ENCODE results near the gene FOXP1. TPM values are rescaled to one million over a fixed set of nuclear protein-coding genes. Genes with fewer than 3 reads are reported as not detected.

Gene FOXP1
- total and polyA plus RNA-seq, 2 experiments from 2014 or later: 76.8 to 99.8 TPM

DNA sequence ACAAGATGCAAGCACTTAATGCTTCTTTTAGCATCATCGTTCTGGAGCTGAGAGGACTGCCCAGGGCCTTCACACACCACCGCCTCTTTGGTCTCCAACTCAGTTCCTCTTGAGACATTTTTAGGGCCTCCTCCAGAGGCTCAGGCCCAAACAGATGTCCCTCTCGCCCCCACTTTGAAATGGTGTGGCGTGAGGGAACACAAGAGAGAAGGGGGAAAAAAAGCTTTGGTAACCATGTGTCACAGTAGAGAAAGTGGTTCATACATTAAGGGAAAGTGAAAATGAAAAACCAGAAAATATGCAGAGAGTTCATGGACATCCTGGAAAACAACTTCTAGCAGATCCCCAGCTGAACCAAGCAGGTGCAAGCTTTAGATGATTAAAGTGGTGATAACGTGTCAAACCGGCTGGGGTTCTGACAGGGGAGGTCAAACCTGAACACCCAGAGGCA is 33.1 kb upstream of the FOXP1 start:
- Histone ChIP-seq H3K9me2 (replicated peaks; ENCODE audit: insufficient read depth) (no peaks in the 10 kb centered on the region), H3K9me3 (ENCODE audit: low read depth) (no peaks in the 10 kb centered on the region), H3K4me1 (ENCODE audit: insufficient read depth) (no peaks in the 10 kb centered on the region), H4K20me1 (ENCODE audit: insufficient read depth, poor library complexity, severe bottlenecking) (no peaks in the 10 kb centered on the region), H3K36me3 (replicated peaks; ENCODE audit: insufficient read depth, low read depth) (no peaks in the 10 kb centered on the region), H3K27me3 (peaks cover 4% of the 10 kb centered on the region), H3K4me3 (no peak overlapping the region), H3K27ac (no peak overlapping the region), H3K4me2 (no peak overlapping the region), H3K79me2 (no peaks in the 10 kb centered on the region), H2AFZ (no peak overlapping the region)
- 91% methylated on average over 6 of the region's 6 CpGs for WGBS (ENCODE audit: low lambda C conversion rate, missing lambda C conversion rate)
- DNase-seq (ENCODE audit: low spot score): no peak
- TF ChIP-seq EZH2phosphoT487 (IDR thresholded peaks at IDR 0.05; ENCODE audit: low read depth, severe bottlenecking, unreplicated experiment) (no peak), EZH2 (IDR thresholded peaks at IDR 0.05; ENCODE audit: borderline replicate concordance) (no peak)
- TF ChIP-seq, protein P1, sequence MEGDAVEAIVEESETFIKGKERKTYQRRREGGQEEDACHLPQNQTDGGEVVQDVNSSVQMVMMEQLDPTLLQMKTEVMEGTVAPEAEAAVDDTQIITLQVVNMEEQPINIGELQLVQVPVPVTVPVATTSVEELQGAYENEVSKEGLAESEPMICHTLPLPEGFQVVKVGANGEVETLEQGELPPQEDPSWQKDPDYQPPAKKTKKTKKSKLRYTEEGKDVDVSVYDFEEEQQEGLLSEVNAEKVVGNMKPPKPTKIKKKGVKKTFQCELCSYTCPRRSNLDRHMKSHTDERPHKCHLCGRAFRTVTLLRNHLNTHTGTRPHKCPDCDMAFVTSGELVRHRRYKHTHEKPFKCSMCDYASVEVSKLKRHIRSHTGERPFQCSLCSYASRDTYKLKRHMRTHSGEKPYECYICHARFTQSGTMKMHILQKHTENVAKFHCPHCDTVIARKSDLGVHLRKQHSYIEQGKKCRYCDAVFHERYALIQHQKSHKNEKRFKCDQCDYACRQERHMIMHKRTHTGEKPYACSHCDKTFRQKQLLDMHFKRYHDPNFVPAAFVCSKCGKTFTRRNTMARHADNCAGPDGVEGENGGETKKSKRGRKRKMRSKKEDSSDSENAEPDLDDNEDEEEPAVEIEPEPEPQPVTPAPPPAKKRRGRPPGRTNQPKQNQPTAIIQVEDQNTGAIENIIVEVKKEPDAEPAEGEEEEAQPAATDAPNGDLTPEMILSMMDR (IDR thresholded peaks at IDR 0.05; ENCODE audit: poor library complexity): no peak

DNA sequence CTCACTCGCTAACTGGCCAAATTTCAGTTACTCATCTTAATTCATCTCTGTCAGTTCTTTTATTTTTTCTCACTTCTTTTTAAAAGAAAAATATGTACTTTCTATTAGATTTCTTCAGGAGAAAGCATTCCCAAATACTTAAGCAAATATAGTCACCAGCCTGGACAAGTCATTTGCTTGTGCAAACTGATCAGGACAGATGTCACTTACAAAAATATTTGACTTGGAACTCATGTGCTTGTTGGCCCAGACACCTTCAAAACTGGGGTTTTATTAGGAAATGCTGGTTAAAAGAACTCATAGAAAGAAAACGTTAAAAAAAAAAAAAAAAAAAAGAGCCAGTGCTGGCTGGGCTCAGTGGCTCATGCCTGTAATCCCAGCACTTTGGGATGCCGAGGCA is 31.3 kb upstream of the FOXP1 start:
- Histone ChIP-seq H2AFZ (no peak overlapping the region), H3K4me3 (no peak overlapping the region), H3K9me3 (ENCODE audit: low read depth) (no peaks in the 10 kb centered on the region), H3K36me3 (replicated peaks; ENCODE audit: insufficient read depth, low read depth) (no peaks in the 10 kb centered on the region), H3K9me2 (replicated peaks; ENCODE audit: insufficient read depth) (no peaks in the 10 kb centered on the region), H3K4me2 (no peak overlapping the region), H3K4me1 (ENCODE audit: insufficient read depth) (peaks cover 5% of the 10 kb centered on the region), H3K27ac (no peak overlapping the region), H3K79me2 (no peaks in the 10 kb centered on the region), H3K27me3 (no peaks in the 10 kb centered on the region), H4K20me1 (ENCODE audit: insufficient read depth, poor library complexity, severe bottlenecking) (no peaks in the 10 kb centered on the region)
- no peak for DNase-seq (ENCODE audit: low spot score)
- no peak for TF ChIP-seq EZH2 (IDR thresholded peaks at IDR 0.05; ENCODE audit: borderline replicate concordance)
- TF ChIP-seq, protein P1 (IDR thresholded peaks at IDR 0.05; ENCODE audit: poor library complexity): no peak
- no peak for TF ChIP-seq EZH2phosphoT487 (IDR thresholded peaks at IDR 0.05; ENCODE audit: low read depth, severe bottlenecking, unreplicated experiment)
- WGBS (ENCODE audit: low lambda C conversion rate, missing lambda C conversion rate): 85% methylated on average over 3 of the region's 3 CpGs

DNA sequence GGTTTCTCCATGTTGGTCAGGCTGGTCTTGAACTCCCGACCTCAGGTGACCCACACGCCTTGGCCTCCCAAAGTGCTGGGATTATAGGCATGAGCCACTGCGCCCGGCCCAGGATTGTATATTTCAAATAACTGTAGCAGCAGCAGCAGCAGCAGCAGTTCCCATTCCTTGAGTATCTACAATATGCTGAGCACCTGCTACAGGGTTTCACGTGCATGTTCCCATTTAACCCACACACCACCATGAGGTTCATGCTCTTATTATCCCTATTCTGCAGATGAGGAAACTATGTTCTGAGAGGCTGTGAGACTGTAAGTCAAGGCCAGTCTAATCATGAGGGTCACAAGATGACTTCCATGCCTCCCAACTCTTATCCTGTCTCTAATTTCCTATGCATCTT is 30.9 kb upstream of the FOXP1 start:
- Histone ChIP-seq H3K4me3 (no peak overlapping the region), H3K27ac (no peak overlapping the region), H2AFZ (no peak overlapping the region), H3K27me3 (no peaks in the 10 kb centered on the region), H3K36me3 (replicated peaks; ENCODE audit: insufficient read depth, low read depth) (no peaks in the 10 kb centered on the region), H3K9me2 (replicated peaks; ENCODE audit: insufficient read depth) (no peaks in the 10 kb centered on the region), H3K4me1 (ENCODE audit: insufficient read depth) (peaks cover 5% of the 10 kb centered on the region), H3K4me2 (no peak overlapping the region), H4K20me1 (ENCODE audit: insufficient read depth, poor library complexity, severe bottlenecking) (no peaks in the 10 kb centered on the region), H3K79me2 (no peaks in the 10 kb centered on the region), H3K9me3 (ENCODE audit: low read depth) (no peaks in the 10 kb centered on the region)
- TF ChIP-seq, protein P1 (IDR thresholded peaks at IDR 0.05; ENCODE audit: poor library complexity): no peak
- TF ChIP-seq EZH2phosphoT487 (IDR thresholded peaks at IDR 0.05; ENCODE audit: low read depth, severe bottlenecking, unreplicated experiment) (no peak), EZH2 (IDR thresholded peaks at IDR 0.05; ENCODE audit: borderline replicate concordance) (no peak)
- no peak for DNase-seq (ENCODE audit: low spot score)
- 96% methylated on average over 5 of the region's 5 CpGs for WGBS (ENCODE audit: low lambda C conversion rate, missing lambda C conversion rate)

DNA sequence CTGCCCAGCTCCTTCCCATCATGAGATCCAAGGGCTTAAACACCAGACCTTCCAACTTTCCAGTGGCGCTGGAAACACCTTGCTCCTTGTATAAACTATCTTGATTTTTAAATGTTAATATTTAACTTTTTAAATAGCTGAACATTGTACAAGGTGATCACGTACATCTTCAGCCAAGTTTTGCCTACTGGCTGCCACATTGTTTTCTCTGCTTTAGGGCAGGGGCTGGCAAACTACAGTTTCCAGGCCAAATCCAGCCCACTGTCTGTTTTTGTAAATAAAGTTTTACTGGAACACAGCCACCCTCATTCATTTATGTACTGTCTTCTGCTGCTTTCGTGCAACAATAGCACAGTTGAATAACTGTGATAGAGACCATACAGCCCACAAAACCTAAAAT is 27.6 kb upstream of the FOXP1 start:
- TF ChIP-seq EZH2 (IDR thresholded peaks at IDR 0.05; ENCODE audit: borderline replicate concordance): no peak
- no peaks in the 10 kb centered on the region for H3K27me3 ChIP-seq

More for the DNA sequence above, 27.6 kb upstream of the FOXP1 start:
- Histone ChIP-seq H3K9me2 (replicated peaks; ENCODE audit: insufficient read depth) (no peaks in the 10 kb centered on the region), H3K36me3 (replicated peaks; ENCODE audit: insufficient read depth, low read depth) (no peaks in the 10 kb centered on the region), H3K27ac (no peak overlapping the region), H3K4me2 (no peak overlapping the region), H3K4me1 (ENCODE audit: insufficient read depth) (peaks cover 5% of the 10 kb centered on the region), H3K4me3 (no peak overlapping the region), H3K79me2 (no peaks in the 10 kb centered on the region), H2AFZ (no peak overlapping the region), H3K9me3 (ENCODE audit: low read depth) (no peaks in the 10 kb centered on the region), H4K20me1 (ENCODE audit: insufficient read depth, poor library complexity, severe bottlenecking) (no peaks in the 10 kb centered on the region)
- DNase-seq (ENCODE audit: low spot score): no peak
- WGBS (ENCODE audit: low lambda C conversion rate, missing lambda C conversion rate): 83% methylated on average over 3 of the region's 3 CpGs
